Measurements from ENCODE around the gene ZBTB7B.
A peak's percentile ranks its signal among the peaks of the same experiment; 100 is the strongest.

The ZBTB7B gene

DNA sequence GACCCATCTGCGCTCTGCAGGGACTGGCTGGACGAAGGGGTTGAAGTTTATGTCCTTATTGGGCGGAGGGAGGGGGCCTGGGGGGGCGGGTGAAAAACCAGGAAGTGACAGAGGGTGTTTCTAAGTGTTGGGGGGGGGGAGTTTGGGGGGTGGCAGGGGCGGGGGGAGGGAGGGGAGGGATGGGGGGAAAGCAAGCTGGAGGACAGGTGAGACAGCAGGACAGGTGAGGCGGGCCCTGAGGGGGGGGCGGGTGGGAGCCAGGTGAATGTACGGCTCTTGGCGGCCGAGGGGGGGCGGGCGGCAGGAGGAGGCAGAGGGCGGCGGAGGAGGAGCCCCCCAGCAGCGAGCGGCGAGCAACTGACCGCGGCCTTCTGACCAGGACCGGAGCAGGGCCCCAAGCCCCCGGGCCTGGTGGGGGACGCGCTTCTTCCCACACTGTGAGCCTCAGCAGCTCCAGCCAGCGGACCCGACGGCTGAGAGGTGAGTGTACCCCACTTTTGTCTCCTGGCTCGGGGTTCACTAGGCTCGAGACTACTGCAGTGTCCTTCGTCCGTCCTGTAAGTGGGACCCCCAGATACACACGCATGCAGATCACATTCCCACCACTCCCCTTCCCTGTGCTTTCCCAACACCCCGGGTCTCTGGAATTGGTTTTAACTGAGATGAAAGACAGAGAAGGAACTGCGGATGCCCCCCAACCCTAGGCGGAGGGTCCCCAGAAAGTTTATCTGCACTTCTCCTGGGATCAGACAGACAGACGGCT, at the start of gene ZBTB7B:
Gene ZBTB7B (plus strand): TSS at position 339 of the 763 bp plus-strand sequence. CDS start 11,859 bp downstream, outside the sequence.
- peak; percentile 65 for DNase-seq

DNA sequence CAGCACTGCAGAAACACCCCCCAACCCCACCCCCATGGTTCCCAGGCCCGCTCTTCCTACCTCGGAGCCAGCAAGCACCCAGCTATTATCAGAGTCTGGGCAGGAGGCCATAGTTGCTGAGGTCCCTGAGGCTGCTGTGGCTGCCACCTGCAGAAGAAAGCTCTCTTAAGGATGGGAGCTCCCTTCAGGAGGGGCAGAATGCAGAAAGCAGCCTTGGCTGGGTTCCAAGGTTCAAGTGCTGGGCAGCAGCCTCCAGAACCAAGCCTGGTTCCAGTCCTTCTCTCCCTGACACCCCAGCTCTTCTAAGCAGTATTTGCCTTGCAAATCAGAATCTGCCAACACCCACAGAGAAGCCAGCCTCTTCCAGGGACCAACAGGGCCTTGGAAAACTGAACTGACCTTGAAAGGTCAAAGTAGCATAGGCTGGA, 49.0 kb upstream of the ZBTB7B start:
- DNase-seq, result no peak

- peak; percentile 11 for DNase-seq
Observed at GRCh38 chr1:154954541-154954940, 48.1 kb upstream of the ZBTB7B start.

DNA sequence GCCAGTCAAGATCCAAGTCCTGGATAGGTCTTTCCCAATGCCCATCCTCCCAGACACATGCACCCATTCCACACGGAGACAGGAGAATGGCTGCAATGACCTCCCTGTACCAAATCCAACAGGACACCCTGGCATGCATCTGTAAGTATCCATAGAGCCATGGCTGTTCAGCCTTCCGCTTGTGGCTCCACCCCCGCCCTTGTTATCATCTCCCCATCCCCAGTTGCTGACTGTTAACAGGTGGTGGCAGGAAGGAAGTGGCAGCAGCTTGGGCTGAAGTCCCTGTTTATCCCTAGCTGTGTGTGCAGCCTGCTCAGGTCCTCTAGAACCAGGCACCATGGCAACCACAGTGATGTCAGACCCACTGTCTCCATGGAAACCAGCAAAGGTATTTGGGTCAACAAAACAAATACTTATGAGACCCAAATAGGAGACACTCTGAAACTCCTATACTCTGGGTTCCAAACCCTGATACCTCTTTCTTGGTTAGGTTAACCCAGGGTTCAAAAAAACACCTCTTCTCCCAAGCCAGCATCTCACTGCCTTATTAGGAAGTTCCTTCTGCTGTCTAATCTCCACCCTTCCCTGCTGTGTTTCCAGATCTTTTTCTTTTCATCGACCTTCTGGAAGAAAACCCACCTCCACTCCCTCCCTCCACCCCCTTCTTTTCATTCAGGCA, 47.4 kb upstream of the ZBTB7B start:
- peak; percentile 64 for DNase-seq

DNA sequence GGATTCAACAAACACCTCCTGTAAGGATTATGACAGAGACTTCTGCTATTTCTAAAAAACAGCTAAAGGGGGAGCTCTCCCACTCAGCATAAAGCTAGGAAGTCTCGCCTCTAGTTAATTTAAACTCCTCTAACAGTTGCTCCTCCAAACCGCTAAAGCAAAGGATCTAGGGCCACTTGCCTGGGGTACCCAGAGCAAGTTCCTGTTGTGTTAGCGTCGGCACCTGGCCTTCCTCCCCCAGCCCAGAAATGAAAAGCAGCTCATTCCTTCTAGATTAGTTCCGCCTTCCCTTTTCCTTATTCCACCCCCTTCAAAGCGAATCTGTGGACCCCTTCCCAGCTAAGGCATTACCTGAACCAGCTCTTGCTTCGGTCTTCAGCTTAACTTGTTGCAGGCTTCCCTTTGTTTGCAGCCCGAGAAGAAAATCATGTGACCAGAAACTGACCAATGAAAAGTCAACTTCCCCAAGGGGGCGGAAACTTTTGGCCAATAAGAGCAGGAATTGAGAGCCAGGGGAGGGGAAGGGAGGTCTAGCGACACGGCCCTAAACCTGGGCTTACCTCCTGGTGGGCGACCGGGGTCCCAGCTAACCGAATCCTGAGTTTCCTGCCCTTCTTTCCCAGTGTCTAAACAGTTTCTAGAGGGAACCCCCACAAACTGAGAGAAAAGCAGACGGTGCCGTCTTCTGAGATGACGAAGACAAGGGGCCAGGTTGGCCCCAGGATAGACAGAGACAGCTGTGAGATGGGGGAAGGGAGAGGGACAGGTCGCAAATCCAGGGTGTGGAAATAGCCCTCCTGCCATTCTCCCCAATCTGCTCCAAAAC, 46.7 kb upstream of the ZBTB7B start, which contains the start of gene PBXIP1:
Gene PBXIP1 (minus strand): TSS at position 382 of the 826 bp plus-strand sequence. CDS start 2,378 bp downstream, outside the sequence.
- DNase-seq, result peak; percentile 90

GRCh38 chr1:154956544-154956941, 46.1 kb upstream of the ZBTB7B start:
- DNase-seq, result peak; percentile 58

GRCh38 chr1:154957091-154957657, 45.4 kb upstream of the ZBTB7B start:
- peak; percentile 25 for DNase-seq

DNA sequence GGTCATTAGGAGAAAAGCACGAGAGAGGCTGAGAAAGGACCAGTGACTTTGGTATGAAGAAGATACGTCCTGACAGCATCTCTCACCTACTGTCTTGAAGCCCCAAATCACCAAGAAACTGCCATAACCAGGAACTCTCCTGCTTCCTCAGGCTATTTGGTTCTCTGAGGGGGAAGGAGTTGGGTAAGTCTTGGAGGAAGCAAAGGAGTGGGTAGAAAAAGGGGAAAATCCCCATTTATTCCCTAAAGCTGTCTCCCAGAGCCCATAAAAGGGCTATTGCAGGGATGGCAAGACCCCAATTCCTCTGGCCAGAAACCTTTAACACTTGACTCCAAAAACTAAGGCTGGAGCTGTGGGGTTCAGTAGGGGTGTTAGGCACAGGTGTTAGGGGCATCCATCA, 44.6 kb upstream of the ZBTB7B start:
- DNase-seq, result no peak

GRCh38 chr1:154958681-154959425, 43.7 kb upstream of the ZBTB7B start:
- no peak for DNase-seq

DNA sequence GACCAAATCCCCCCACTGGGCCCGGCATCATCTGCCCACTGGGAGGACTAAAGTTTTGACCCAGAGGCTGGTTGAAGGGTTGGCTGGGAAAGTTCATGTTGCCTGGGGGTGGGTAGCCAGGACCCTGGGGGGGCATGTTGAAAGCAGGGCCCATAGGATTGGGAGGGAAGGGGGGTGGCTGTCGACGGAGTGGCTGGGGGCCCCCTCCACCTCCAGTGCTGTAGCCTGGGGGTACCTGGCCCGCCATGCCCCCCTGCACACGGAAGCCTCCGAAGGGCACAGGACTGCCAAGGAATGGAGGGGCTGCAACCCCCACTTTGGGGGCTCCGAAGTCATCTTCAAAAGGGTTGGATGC, 43.2 kb upstream of the ZBTB7B start:
- no peak for DNase-seq

DNA sequence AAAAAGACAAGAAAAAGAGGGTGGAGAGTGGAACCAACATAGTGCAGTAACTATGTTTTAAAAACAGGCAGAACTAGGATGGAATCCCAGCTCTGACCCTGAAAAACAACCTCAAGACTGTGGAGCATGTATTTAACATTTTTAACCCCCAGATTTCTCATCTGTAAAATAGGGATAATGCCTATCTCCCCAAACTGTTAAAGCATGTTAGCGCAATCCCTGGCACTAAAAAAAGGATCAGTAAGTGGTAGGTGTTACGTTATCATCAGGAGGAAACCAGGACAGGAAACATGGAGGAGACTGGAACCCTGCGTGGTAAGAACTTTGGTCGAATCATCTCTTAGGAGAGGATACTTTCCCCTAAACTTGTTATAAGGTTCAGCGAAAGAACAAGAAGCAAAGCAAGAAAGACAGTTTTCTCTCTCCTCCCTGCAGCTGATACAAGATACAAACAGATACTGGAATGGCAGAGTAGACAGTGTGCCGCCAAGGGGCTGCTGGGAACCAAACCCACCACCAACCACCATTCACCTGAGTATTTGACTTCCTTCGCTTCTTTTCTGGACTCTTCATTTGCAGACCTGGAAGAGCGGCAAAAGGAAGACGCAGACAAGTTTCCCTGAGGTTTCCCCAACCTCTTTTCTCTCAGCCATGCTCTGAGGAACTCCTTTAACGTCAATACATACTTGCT, 42.0 kb upstream of the ZBTB7B start:
- DNase-seq, result no peak

- DNase-seq, result peak; percentile 88
Observed at GRCh38 chr1:154961207-154962155, 41.1 kb upstream of the ZBTB7B start, which contains the start of gene PYGO2. Gene PYGO2, minus strand, starts transcription at chr1:154961782. Its CDS starts 206 bp downstream, at chr1:154961576.

GRCh38 chr1:154962156-154962749, 40.3 kb upstream of the ZBTB7B start:
- DNase-seq, result no peak

- DNase-seq, result no peak
Observed at GRCh38 chr1:154962795-154963330, 39.7 kb upstream of the ZBTB7B start.

DNA sequence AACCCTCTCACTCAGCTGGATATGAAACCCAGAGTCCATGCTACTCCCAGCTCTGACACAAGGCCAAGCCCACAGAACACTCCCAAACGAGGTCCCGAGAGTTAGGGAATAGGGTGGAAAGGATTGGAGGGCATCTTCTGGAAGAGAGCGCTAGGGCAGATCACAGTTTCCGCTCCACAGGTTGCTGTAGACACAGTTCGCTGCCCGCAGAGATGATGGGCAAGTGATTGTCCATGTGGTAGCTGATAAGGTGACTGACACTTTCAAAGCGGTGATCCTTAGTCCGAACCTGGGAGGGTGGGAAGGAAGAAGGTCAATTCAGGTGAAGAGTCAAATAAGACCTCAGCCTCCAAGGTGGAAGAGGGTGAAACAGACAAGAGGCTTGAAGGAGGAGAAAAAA, 39.0 kb upstream of the ZBTB7B start:
- no peak for DNase-seq

- peak; percentile 17 for DNase-seq
Observed at GRCh38 chr1:154964359-154964758, 38.2 kb upstream of the ZBTB7B start.

GRCh38 chr1:154966111-154966510, 36.5 kb upstream of the ZBTB7B start:
- DNase-seq, result peak; percentile 29

- peak; percentile 12 for DNase-seq
Observed at GRCh38 chr1:154967331-154967950, 35.2 kb upstream of the ZBTB7B start.

GRCh38 chr1:154968731-154969130, 33.9 kb upstream of the ZBTB7B start:
- DNase-seq, result peak; percentile 28

All from left hindlimb (tissue), 1 donor.